SK-N-MC (cell line): ENCODE results near the gene ZMYND8.

Source experiments
- EZH2 ChIP-seq: fragments of 200-600 bp; sonication (generic); IDR thresholded peaks from one replicate; pipeline ENCODE4 v1.6.1; 2017; ENCODE audit warnings: antibody characterized with exemption
- FOXP2 ChIP-seq: optimal IDR thresholded peaks from 2 replicates; pipeline ENCODE3; 2011; ENCODE audit warnings: mild to moderate bottlenecking, moderate library complexity; ENCODE audit not compliant: insufficient read depth; ENCODE audit errors: extremely low read length, control extremely low read depth
- POLR2AphosphoS5 ChIP-seq: IDR thresholded peaks from 2 replicates; pipeline ENCODE4 v1.6.1; 2012; ENCODE audit warnings: mild to moderate bottlenecking, low read depth, low read length, borderline replicate concordance

GRCh38 chr20:47310729-47311128, 45.8 kb downstream of the ZMYND8 start:
- TF ChIP-seq POLR2AphosphoS5 (no peak), EZH2 (no peak), FOXP2 (no peak)
